ENCODE results near the gene B9D1.

- no peak for TF ChIP-seq BCOR (IDR thresholded peaks at IDR 0.05)
- TF ChIP-seq CHD7 (IDR thresholded peaks at IDR 0.05; ENCODE audit: low read depth, low read length) = no peak
- no peak for TF ChIP-seq CTCF (IDR thresholded peaks at IDR 0.05 in 2 of 3, conservative IDR thresholded peaks at IDR 0.05 in 1 of 3; ENCODE audit: insufficient read depth in 2 of 3, low read depth in 1 of 3, low read length in 3 of 3)
- TF ChIP-seq KDM5B (IDR thresholded peaks at IDR 0.05; ENCODE audit: insufficient replicate concordance, low read depth, low read length) = no peak
- no peak for TF ChIP-seq ZC3H4 (CRISPR knock-in tag; IDR thresholded peaks at IDR 0.05; ENCODE audit: borderline replicate concordance)
- TF ChIP-seq EP300 (IDR thresholded peaks at IDR 0.05; ENCODE audit: low read length) = no peak
- no peak for TF ChIP-seq USF2 (CRISPR knock-in tag; IDR thresholded peaks at IDR 0.05)
- no peak for TF ChIP-seq RBM15 (IDR thresholded peaks at IDR 0.05; ENCODE audit: insufficient read depth, low read length)
Measured at GRCh38 chr17:19307521-19307920, 55.0 kb downstream of the B9D1 start.

Measured in K562 (cell line).